H9 (cell line): ENCODE results near the gene SETD3. TPM values are rescaled to one million over a fixed set of nuclear protein-coding genes. Genes with fewer than 3 reads are reported as not detected.
A peak's percentile ranks its signal among the peaks of the same experiment; 100 is the strongest.

Experiments
- DNase-seq: peaks from one replicate; pipeline ENCODE4 v3.0.0-alpha.2; 2017
- H2AFZ ChIP-seq: one replicate; pipeline ENCODE4 v1.6.1; 2013; ENCODE audit warnings: mild to moderate bottlenecking, low read length, control low read depth, moderate library complexity
- H2AK5ac ChIP-seq: 2 replicates; pipeline ENCODE4 v1.6.1; 2013; ENCODE audit warnings: low read length, control low read depth, mixed read lengths; ENCODE audit not compliant: insufficient read length
- H2BK120ac ChIP-seq: one replicate; pipeline ENCODE4 v1.6.1; 2013; ENCODE audit warnings: low read depth, mild to moderate bottlenecking, low read length, control low read depth, inconsistent platforms; ENCODE audit not compliant: poor library complexity, severe bottlenecking
- H2BK12ac ChIP-seq: 2 replicates; pipeline ENCODE4 v1.6.1; 2013; ENCODE audit warnings: low read length, control low read depth, mixed read lengths, low read depth; ENCODE audit not compliant: insufficient read length
- H2BK15ac ChIP-seq: 2 replicates; pipeline ENCODE4 v1.6.1; 2013; ENCODE audit warnings: low read depth, low read length, control low read depth
- H2BK20ac ChIP-seq: one replicate; pipeline ENCODE4 v1.6.1; 2013; ENCODE audit warnings: low read depth, mild to moderate bottlenecking, low read length, control low read depth, inconsistent platforms; ENCODE audit not compliant: poor library complexity, severe bottlenecking
- H2BK5ac ChIP-seq: 2 replicates; pipeline ENCODE4 v1.6.1; 2013; ENCODE audit warnings: low read length, control low read depth, mixed read lengths; ENCODE audit not compliant: insufficient read length
- H3K14ac ChIP-seq: 2 replicates; pipeline ENCODE4 v1.6.1; 2013; ENCODE audit warnings: low read length, control low read depth; ENCODE audit not compliant: insufficient read depth
- H3K18ac ChIP-seq: 2 replicates; pipeline ENCODE4 v1.6.1; 2013; ENCODE audit warnings: low read depth, mild to moderate bottlenecking, mixed read lengths, low read length, control low read depth; ENCODE audit not compliant: insufficient read length
- H3K23ac ChIP-seq: 2 replicates; pipeline ENCODE4 v1.6.1; 2013; ENCODE audit warnings: low read length, control low read depth, mixed read lengths, low read depth; ENCODE audit not compliant: insufficient read length
- H3K23me2 ChIP-seq: 2 replicates; pipeline ENCODE4 v1.6.1; 2013; ENCODE audit warnings: low read depth, mild to moderate bottlenecking, mixed read lengths, low read length, control low read depth; ENCODE audit not compliant: insufficient read length, poor library complexity, severe bottlenecking
- H3K27ac ChIP-seq: 2 replicates; pipeline ENCODE4 v1.5.1; 2013; ENCODE audit warnings: low read length, control low read depth, mixed read lengths, low read depth; ENCODE audit not compliant: insufficient read length
- H3K27me3 ChIP-seq: 2 replicates; pipeline ENCODE4 v1.6.1; 2013; ENCODE audit warnings: low read length, control low read depth, inconsistent platforms; ENCODE audit not compliant: insufficient read depth
- H3K4ac ChIP-seq: 2 replicates; pipeline ENCODE4 v1.6.1; 2013; ENCODE audit warnings: low read depth, mild to moderate bottlenecking, control low read depth, inconsistent platforms, low read length, moderate library complexity
- H3K4me1 ChIP-seq: 2 replicates; pipeline ENCODE4 v1.6.1; 2013; ENCODE audit warnings: low read length, control low read depth, inconsistent platforms; ENCODE audit not compliant: insufficient read depth
- H3K4me2 ChIP-seq: 2 replicates; pipeline ENCODE4 v1.6.1; 2013; ENCODE audit warnings: low read length, control low read depth, mixed read lengths; ENCODE audit not compliant: insufficient read length, insufficient read depth
- H3K56ac ChIP-seq: 2 replicates; pipeline ENCODE4 v1.6.1; 2013; ENCODE audit warnings: low read depth, mild to moderate bottlenecking, mixed read lengths, low read length, control low read depth; ENCODE audit not compliant: insufficient read length
- H3K79me1 ChIP-seq: 2 replicates; pipeline ENCODE4 v1.6.1; 2013; ENCODE audit warnings: low read depth, mild to moderate bottlenecking, moderate library complexity, low read length, control low read depth, inconsistent platforms; ENCODE audit not compliant: insufficient read depth, poor library complexity, severe bottlenecking
- H3K79me2 ChIP-seq: 2 replicates; pipeline ENCODE4 v1.6.1; 2013; ENCODE audit warnings: low read length, control low read depth, inconsistent platforms; ENCODE audit not compliant: insufficient read depth
- H3K9ac ChIP-seq: 2 replicates; pipeline ENCODE4 v1.6.1; 2013; ENCODE audit warnings: low read length, control low read depth, mixed read lengths; ENCODE audit not compliant: insufficient read length; ENCODE audit errors: extremely low read depth
- H3K9me3 ChIP-seq: one replicate; pipeline ENCODE4 v1.6.1; 2013; ENCODE audit warnings: low read depth, low read length, inconsistent platforms; ENCODE audit not compliant: control insufficient read depth
- H3T11ph ChIP-seq: one replicate; pipeline ENCODE4 v1.6.1; 2013; ENCODE audit warnings: mild to moderate bottlenecking, low read length, control low read depth, inconsistent platforms
- H4K20me1 ChIP-seq: one replicate; pipeline ENCODE4 v1.6.1; 2013; ENCODE audit not compliant: control insufficient read depth, insufficient read length, insufficient read depth
- H4K5ac ChIP-seq: 2 replicates; pipeline ENCODE4 v1.6.1; 2013; ENCODE audit warnings: low read depth, mild to moderate bottlenecking, mixed read lengths, low read length, control low read depth; ENCODE audit not compliant: insufficient read length
- H4K8ac ChIP-seq: replicated peaks from 2 replicates; pipeline ENCODE4 v1.6.1; 2013; ENCODE audit warnings: low read length, control low read depth, mixed read lengths, low read depth; ENCODE audit not compliant: insufficient read length
- H4K91ac ChIP-seq: 2 replicates; pipeline ENCODE4 v1.6.1; 2013; ENCODE audit warnings: low read depth, mild to moderate bottlenecking, moderate library complexity, mixed read lengths, low read length, control low read depth; ENCODE audit not compliant: insufficient read length
- H3K27ac Mint-ChIP-seq, 3 experiments: 2 replicates in 2 of 3; 3 replicates in 1 of 3; pipeline ENCODE4 v1.8.0; 2020 to 2021; ENCODE audit warnings: mixed read lengths in 3 of 3, mild to moderate bottlenecking in 1 of 3, moderate library complexity in 1 of 3
- H3K27me3 Mint-ChIP-seq: 2 replicates; pipeline ENCODE4 v1.8.0; 2021; ENCODE audit warnings: low read depth, mild to moderate bottlenecking, moderate library complexity, mixed read lengths
- H3K36me3 Mint-ChIP-seq, 3 experiments: 2 replicates in 2 of 3; 3 replicates in 1 of 3; pipeline ENCODE4 v1.8.0; 2020 to 2021; ENCODE audit warnings: low read depth in 3 of 3, mixed read lengths in 3 of 3; ENCODE audit not compliant: insufficient read depth in 1 of 3
- H3K4me1 Mint-ChIP-seq, 2 experiments: 2 replicates each; pipeline ENCODE4 v1.8.0; 2020; ENCODE audit warnings: mixed read lengths in 2 of 2
- H3K4me3 Mint-ChIP-seq, 2 experiments: 2 replicates in 1 of 2; 3 replicates in 1 of 2; pipeline ENCODE4 v1.8.0; 2020 to 2021; ENCODE audit warnings: mild to moderate bottlenecking in 2 of 2, mixed read lengths in 2 of 2, moderate library complexity in 1 of 2
- H3K9me3 Mint-ChIP-seq, 2 experiments: 2 replicates in 1 of 2; 3 replicates in 1 of 2; pipeline ENCODE4 v1.8.0; 2020; ENCODE audit warnings: mild to moderate bottlenecking in 2 of 2, mixed read lengths in 2 of 2, moderate library complexity in 1 of 2
- CTCF ChIP-seq: fragments of 200-600 bp; sonication (generic); conservative IDR thresholded peaks from 3 replicates; pipeline ENCODE4 v1.8.0; 2021; ENCODE audit warnings: antibody characterized with exemption, mild to moderate bottlenecking
- WGBS: extraction: QIAGEN DNeasy Blood & Tissue Kit; methylation state at CpG from one replicate; pipeline ENCODE4 v1.1.7; 2013; ENCODE audit warnings: missing lambda C conversion rate, low lambda C conversion rate, mixed read lengths; ENCODE audit not compliant: insufficient read length; ENCODE audit errors: extremely low coverage; 5-methylcytosine and 5-hydroxymethylcytosine counted together
- total RNA-seq: library from RNA; stranded (reverse); gene quantifications from 2 replicates; pipeline ENCODE4 v1.2.1, GENCODE V29; 2021

The SETD3 gene
- total RNA-seq, 1 experiment from 2014 or later: 56.7 TPM

GRCh38 chr14:99527427-99528076, 46.9 kb upstream of the SETD3 start:
- Histone ChIP-seq H4K91ac (no peak overlapping the region), H4K20me1 (no peaks in the 10 kb centered on the region), H3T11ph (no peak overlapping the region), H3K9ac (no peak overlapping the region), H2AFZ (no peak overlapping the region), H3K18ac (no peak overlapping the region), H3K9me3 (no peaks in the 10 kb centered on the region), H2BK120ac (no peak overlapping the region), H2BK20ac (no peak overlapping the region), H4K5ac (no peak overlapping the region), H3K4ac (no peak overlapping the region), H3K79me2 (no peaks in the 10 kb centered on the region), H3K56ac (no peak overlapping the region), H2BK12ac (no peak overlapping the region), H3K27ac (no peak overlapping the region), H2BK5ac (no peak overlapping the region), H3K23me2 (no peaks in the 10 kb centered on the region), H3K23ac (no peak overlapping the region), H2BK15ac (no peak overlapping the region), H2AK5ac (no peak overlapping the region), H3K4me1 (peaks cover 13% of the 10 kb centered on the region; the same call in 1 of the 2 replicates), H3K79me1 (no peaks in the 10 kb centered on the region), H3K27me3 (no peaks in the 10 kb centered on the region), H4K8ac (no peak overlapping the region), H3K4me2 (no peak overlapping the region), H3K14ac (peak overlapping the region; percentile 39; the same call in 1 of the 2 replicates)
- WGBS: no CpG with 5 or more reads among the region's 19 CpGs
- H3K9me3 Mint-ChIP-seq: no peaks in the 10 kb centered on the region
- peak overlapping the region; percentile 40 to 82 (median 44); a peak in 4 of 7 replicates for H3K27ac Mint-ChIP-seq
- H3K4me1 Mint-ChIP-seq: peaks cover 64 to 78% of the 10 kb centered on the region in 2 experiments
- no peak for TF ChIP-seq CTCF
- no peak overlapping the region for H3K4me3 Mint-ChIP-seq
- H3K27me3 Mint-ChIP-seq: peaks cover 2% of the 10 kb centered on the region
- DNase-seq: no peak
- H3K36me3 Mint-ChIP-seq: peaks cover 0 to 7% (median 0%) of the 10 kb centered on the region in 3 experiments; a peak in 1 of 7 replicates
